Upper lobe of right lung (tissue), 1 donor: ENCODE data around the gene RPL27A. TPM values are rescaled to one million over a fixed set of nuclear protein-coding genes. Genes with fewer than 3 reads are reported as not detected.
A peak's percentile ranks its signal among the peaks of the same experiment; 100 is the strongest.

ENCODE experiments used
- ATAC-seq: fragments of 200-7000 bp; cut with Tn5 transposase; one replicate; pipeline ENCODE4 v1.9.1; 2020; ENCODE audit warnings: mild to moderate bottlenecking, moderate library complexity
- DNase-seq: peaks from one replicate; pipeline ENCODE4 v3.0.0-alpha.2; 2020
- H3K27ac ChIP-seq: fragments of 200-600 bp; one replicate; pipeline ENCODE4 v1.8.0; 2022
- H3K27me3 ChIP-seq: fragments of 200-600 bp; one replicate; pipeline ENCODE4 v1.8.0; 2022; ENCODE audit warnings: mild to moderate bottlenecking
- H3K36me3 ChIP-seq: fragments of 200-600 bp; one replicate; pipeline ENCODE4 v1.8.0; 2022
- H3K4me1 ChIP-seq: fragments of 200-600 bp; one replicate; pipeline ENCODE4 v1.8.0; 2022
- H3K4me3 ChIP-seq: fragments of 200-600 bp; one replicate; pipeline ENCODE4 v1.8.0; 2022; ENCODE audit warnings: mild to moderate bottlenecking
- H3K9me3 ChIP-seq: fragments of 200-600 bp; one replicate; pipeline ENCODE4 v1.8.0; 2022
- intact Hi-C: fragments of 100-400 bp; cut with DNase I; formaldehyde crosslinking; loops from one replicate; pipeline ENCODE4 v1.11.0; 2022
- total RNA-seq: library from RNA; stranded (reverse); fragmentation: NEBNext Ultra II Directional; extraction: Animal tissue kit (Norgen Biotek cat#: 25700); gene quantifications from one replicate; pipeline ENCODE4 v1.2.1, GENCODE V29; 2021
- TF ChIP-seq, protein P1 (sequence below): fragments of 200-600 bp; IDR thresholded peaks from one replicate; pipeline ENCODE4 v1.8.0; 2022; ENCODE audit warnings: antibody characterized with exemption
- donor health status: DM: no; HTN: yes; CAD: no; lungs with severe emphysema.

RPL27A gene
- total RNA-seq, 1 donor from 2014 or later: 835 TPM

DNA sequence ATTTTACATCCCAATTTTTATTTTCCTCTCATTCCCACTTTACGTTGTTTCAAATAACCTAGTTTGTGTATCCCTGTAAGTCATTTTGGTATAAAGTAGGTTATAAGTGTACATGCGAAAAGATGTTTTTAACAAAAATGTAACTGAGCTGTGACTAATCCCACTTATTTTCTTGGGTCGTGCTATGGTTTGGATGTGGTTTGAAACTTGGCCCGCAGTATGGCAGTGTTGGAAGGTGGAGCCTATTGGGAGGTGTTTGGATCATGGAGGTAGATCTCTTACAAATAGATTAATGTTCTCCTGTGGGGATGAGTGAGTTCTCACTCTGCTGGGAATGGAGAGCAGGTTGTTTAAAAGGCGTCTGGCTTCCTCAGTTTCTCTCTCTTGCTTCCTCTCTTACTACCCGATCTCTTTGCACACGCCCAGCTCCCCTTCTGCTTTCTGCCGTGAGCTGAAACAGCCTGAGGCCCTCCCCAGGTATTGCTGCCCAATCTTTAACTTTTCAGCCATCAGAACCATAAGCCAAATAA, 7.2 kb downstream of the RPL27A start:
- Histone ChIP-seq H3K9me3 (no peaks in the 10 kb centered on the region), H3K4me3 (peak overlapping the region; percentile 73), H3K27ac (no peak overlapping the region), H3K36me3 (peaks cover 58% of the 10 kb centered on the region), H3K4me1 (peaks cover 19% of the 10 kb centered on the region), H3K27me3 (no peaks in the 10 kb centered on the region)
- ATAC-seq: no peak
- DNase-seq: no peak
- TF ChIP-seq, protein P1, sequence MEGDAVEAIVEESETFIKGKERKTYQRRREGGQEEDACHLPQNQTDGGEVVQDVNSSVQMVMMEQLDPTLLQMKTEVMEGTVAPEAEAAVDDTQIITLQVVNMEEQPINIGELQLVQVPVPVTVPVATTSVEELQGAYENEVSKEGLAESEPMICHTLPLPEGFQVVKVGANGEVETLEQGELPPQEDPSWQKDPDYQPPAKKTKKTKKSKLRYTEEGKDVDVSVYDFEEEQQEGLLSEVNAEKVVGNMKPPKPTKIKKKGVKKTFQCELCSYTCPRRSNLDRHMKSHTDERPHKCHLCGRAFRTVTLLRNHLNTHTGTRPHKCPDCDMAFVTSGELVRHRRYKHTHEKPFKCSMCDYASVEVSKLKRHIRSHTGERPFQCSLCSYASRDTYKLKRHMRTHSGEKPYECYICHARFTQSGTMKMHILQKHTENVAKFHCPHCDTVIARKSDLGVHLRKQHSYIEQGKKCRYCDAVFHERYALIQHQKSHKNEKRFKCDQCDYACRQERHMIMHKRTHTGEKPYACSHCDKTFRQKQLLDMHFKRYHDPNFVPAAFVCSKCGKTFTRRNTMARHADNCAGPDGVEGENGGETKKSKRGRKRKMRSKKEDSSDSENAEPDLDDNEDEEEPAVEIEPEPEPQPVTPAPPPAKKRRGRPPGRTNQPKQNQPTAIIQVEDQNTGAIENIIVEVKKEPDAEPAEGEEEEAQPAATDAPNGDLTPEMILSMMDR: no peak
- intact Hi-C loops: no loop called here

DNA sequence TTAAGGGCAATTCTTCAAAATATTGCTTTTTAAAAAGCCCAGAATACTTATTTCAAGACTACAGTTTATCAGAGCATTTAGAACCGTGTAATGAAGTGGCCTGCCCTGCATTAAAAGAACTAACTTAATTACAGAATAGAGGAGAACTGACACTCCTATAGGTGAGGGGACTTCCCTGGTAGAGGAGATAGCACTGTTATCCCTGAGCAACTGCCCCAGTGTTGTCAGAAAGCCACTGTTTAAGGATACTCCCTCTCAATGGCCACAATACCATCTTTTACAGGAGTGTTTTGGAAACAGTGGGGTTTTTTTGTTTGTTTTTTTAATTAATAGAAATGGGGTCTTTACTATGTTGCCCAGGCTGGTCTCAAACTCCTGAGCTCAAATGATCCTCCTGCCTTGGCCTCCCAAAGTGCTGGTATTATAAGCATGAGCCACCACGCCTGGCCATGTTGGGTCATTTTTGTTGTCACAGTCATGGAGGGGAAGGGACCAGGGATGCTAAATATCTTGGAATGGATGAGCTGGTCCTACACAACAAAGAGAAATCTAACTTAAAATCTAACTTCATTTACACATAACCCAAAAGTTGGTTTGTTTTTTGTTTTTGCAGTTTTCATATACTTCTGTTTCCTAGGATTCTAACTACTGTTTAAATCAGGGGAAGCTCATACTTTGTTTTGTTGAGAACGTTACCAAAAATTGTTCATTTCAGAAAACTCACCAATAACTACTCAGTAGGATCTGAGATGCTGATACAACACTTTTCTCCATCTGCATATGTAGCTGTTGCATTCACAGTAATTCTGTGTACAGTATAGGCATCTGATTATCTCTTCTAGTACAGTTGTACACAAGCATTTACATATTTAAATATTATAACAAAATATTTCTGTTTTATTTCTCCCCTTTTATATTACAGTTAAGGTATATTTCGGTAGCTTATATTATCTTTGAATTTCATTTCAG, 8.1 kb downstream of the RPL27A start:
- no peak for DNase-seq
- no peak for ATAC-seq
- intact Hi-C loops: no loop called here
- Histone ChIP-seq H3K4me3 (no peak overlapping the region), H3K27ac (no peak overlapping the region), H3K27me3 (no peaks in the 10 kb centered on the region), H3K36me3 (peaks cover 58% of the 10 kb centered on the region), H3K4me1 (peaks cover 16% of the 10 kb centered on the region), H3K9me3 (no peaks in the 10 kb centered on the region)
- TF ChIP-seq, protein P1: no peak

DNA sequence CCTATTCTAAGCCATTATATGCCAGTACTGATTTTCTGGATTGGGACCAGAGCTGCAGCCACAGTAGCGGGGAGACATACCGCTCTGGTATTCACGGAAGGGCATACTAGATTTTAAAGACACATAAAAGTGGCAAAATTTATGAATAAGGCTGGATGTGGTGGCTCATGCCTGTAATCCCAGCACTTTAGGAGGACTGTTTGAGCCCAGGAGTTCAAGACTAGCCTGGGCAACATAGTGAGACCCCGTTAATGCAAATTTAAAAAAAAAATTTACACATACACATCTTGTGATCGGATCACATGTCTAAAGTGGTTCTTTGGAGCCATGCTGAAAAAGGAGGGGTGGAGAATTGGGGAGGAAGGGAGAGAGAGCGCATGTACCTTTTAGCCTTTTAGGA, 9.0 kb downstream of the RPL27A start:
- TF ChIP-seq, protein P1: no peak
- DNase-seq: no peak
- peaks cover 16% of the 10 kb centered on the region for H3K4me1 ChIP-seq
- H3K9me3 ChIP-seq: no peaks in the 10 kb centered on the region
- no peak overlapping the region for H3K27ac ChIP-seq
- H3K4me3 ChIP-seq: no peak overlapping the region
- intact Hi-C loops: no loop called here
- no peaks in the 10 kb centered on the region for H3K27me3 ChIP-seq
- H3K36me3 ChIP-seq: peaks cover 58% of the 10 kb centered on the region
- ATAC-seq: no peak

DNA sequence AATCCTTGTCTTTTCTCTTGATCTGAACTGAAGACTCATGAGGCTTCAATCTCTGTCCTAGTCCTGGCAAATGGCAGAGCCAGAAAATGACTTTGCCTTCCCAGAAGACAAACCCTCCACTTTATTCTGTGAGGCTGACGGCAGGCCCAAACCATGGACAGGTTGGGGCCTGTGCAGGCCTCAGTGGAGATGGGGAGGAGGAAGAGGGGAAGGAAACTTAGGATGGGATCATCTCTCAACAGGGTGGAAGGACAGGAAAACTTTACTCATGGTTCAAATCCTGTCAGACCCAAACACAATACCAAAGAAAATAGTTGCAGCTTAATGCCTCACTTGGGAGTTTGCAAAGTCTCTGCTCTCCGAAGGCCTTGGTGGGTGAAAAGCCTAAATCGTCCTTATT, 9.8 kb downstream of the RPL27A start:
- no peak overlapping the region for H3K27ac ChIP-seq
- DNase-seq (no peak), ATAC-seq (no peak)
- H3K36me3 ChIP-seq: peaks cover 60% of the 10 kb centered on the region
- H3K9me3 ChIP-seq: no peaks in the 10 kb centered on the region
- TF ChIP-seq, protein P1: no peak
- intact Hi-C loops: no loop called here
- no peaks in the 10 kb centered on the region for H3K27me3 ChIP-seq
- no peak overlapping the region for H3K4me3 ChIP-seq
- H3K4me1 ChIP-seq: peaks cover 16% of the 10 kb centered on the region

DNA sequence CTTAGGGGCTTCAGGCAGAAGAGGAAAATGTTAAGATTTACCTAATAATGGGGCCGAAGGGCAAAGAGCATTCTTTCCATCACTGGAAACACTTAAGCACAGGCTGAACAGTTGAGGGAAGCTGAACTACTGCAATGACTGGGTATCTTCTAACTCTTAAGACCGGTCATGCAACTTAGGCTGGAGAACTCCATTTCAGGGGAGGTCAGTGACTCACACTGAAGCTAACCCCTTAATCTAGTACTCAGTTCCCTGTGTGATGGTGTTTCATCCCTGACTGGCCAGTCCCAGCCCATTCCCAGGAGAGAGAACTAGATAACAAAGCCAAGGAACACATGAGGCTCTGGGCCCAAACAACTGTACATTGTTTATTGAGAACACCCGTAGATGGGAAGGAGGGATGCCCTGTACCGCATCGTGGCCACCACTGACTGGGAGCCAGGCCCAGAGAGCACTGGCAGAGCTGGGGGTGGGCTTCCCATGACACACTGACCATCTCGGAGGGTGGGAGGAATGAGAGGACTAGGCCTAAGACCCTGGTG, 10.5 kb downstream of the RPL27A start:
- peaks cover 10% of the 10 kb centered on the region for H3K4me1 ChIP-seq
- H3K27ac ChIP-seq: no peak overlapping the region
- H3K36me3 ChIP-seq: peaks cover 67% of the 10 kb centered on the region
- TF ChIP-seq, protein P1: no peak
- H3K27me3 ChIP-seq: no peaks in the 10 kb centered on the region
- ATAC-seq: no peak
- no peak for DNase-seq
- intact Hi-C loops: no loop called here
- no peak overlapping the region for H3K4me3 ChIP-seq
- H3K9me3 ChIP-seq: no peaks in the 10 kb centered on the region
